Measurements from ENCODE around the gene BCORL1.

BCORL1 gene

GRCh38 chrX:130090364-130090763 is 107.9 kb downstream of the BCORL1 start:
- peaks cover 0 to 1% (median 0%) of the 10 kb centered on the region in 3 experiments for H3K27me3 ChIP-seq (ENCODE audit: control insufficient read depth in 3 of 3, insufficient read depth in 3 of 3, low read depth in 1 of 3, low read length in 3 of 3)
- no peak overlapping the region for H2BK120ac ChIP-seq (ENCODE audit: low read depth, low read length)

GRCh38 chrX:130091980-130092522 is 109.6 kb downstream of the BCORL1 start:
- no peak for DNase-seq (ENCODE audit: low spot score)
- H3K9ac ChIP-seq (ENCODE audit: low read depth, low read length, poor library complexity) = no peak overlapping the region
- no CpG with 5 or more reads among the region's 10 CpGs for WGBS, 2 donors (ENCODE audit: extremely low coverage in 2 of 2, insufficient read length in 2 of 2, insufficient replicate concordance in 1 of 2)

More at GRCh38 chrX:130090364-130090763, 107.9 kb downstream of the BCORL1 start:
- H3K4me1 ChIP-seq (ENCODE audit: control insufficient read depth in 2 of 2, insufficient read depth in 1 of 2, low read depth in 1 of 2, low read length in 2 of 2) = no peaks in the 10 kb centered on the region
- no peaks in the 10 kb centered on the region for H3K79me1 ChIP-seq (ENCODE audit: low read depth, low read length)
- H3K18ac ChIP-seq (ENCODE audit: low read length) = no peak overlapping the region
- H2BK15ac ChIP-seq (ENCODE audit: low read length) = no peak overlapping the region
- H3K27ac ChIP-seq (replicated peaks; ENCODE audit: low read length) = no peak overlapping the region
- no peak overlapping the region for H2BK12ac ChIP-seq (ENCODE audit: low read length)
- no peaks in the 10 kb centered on the region for H3K36me3 ChIP-seq (replicated peaks in 1 of 2; ENCODE audit: control insufficient read depth in 2 of 2, insufficient read depth in 2 of 2, low read length in 2 of 2)
- no peak overlapping the region for H2AFZ ChIP-seq (ENCODE audit: low read length)
- no peak overlapping the region for H2BK5ac ChIP-seq (ENCODE audit: low read length)
- H3K4me3 ChIP-seq (ENCODE audit: low read length in 2 of 2) = no peak overlapping the region
- no peak overlapping the region for H3K23ac ChIP-seq (ENCODE audit: low read depth, low read length, poor library complexity)
- H4K8ac ChIP-seq (ENCODE audit: low read depth, low read length) = no peak overlapping the region
- no CpG with 5 or more reads among the region's 3 CpGs for WGBS, 2 donors (ENCODE audit: extremely low coverage in 2 of 2, insufficient read length in 2 of 2, insufficient replicate concordance in 1 of 2)
- H3K9ac ChIP-seq (ENCODE audit: low read depth, low read length, poor library complexity) = no peak overlapping the region
- no peak overlapping the region for H2AK5ac ChIP-seq (ENCODE audit: low read depth, low read length)
- H3K4me2 ChIP-seq (ENCODE audit: insufficient read depth, low read length, poor library complexity, severe bottlenecking) = no peak overlapping the region
- no peak overlapping the region for H4K91ac ChIP-seq (ENCODE audit: low read depth, low read length, poor library complexity)
- no peaks in the 10 kb centered on the region for H3K9me3 ChIP-seq (replicated peaks in 1 of 2; ENCODE audit: control insufficient read depth in 2 of 2, insufficient read depth in 1 of 2, low read depth in 1 of 2, low read length in 2 of 2)
- no peak overlapping the region for H3K4ac ChIP-seq (ENCODE audit: low read length)
- DNase-seq (ENCODE audit: low spot score) = no peak
- H3K14ac ChIP-seq (ENCODE audit: low read length) = no peak overlapping the region

GRCh38 chrX:130093271-130093670 is 110.8 kb downstream of the BCORL1 start:
- Histone ChIP-seq H3K27me3 (ENCODE audit: control insufficient read depth in 3 of 3, insufficient read depth in 3 of 3, low read depth in 1 of 3, low read length in 3 of 3) (no peaks in the 10 kb centered on the region), H3K9me3 (replicated peaks in 1 of 2; ENCODE audit: control insufficient read depth in 2 of 2, insufficient read depth in 1 of 2, low read depth in 1 of 2, low read length in 2 of 2) (no peaks in the 10 kb centered on the region), H3K4ac (ENCODE audit: low read length) (no peak overlapping the region), H2AK5ac (ENCODE audit: low read depth, low read length) (no peak overlapping the region), H3K4me1 (ENCODE audit: control insufficient read depth in 2 of 2, insufficient read depth in 1 of 2, low read depth in 1 of 2, low read length in 2 of 2) (no peaks in the 10 kb centered on the region), H2BK15ac (ENCODE audit: low read length) (no peak overlapping the region), H3K79me1 (ENCODE audit: low read depth, low read length) (no peaks in the 10 kb centered on the region), H3K4me2 (ENCODE audit: insufficient read depth, low read length, poor library complexity, severe bottlenecking) (no peak overlapping the region), H3K23ac (ENCODE audit: low read depth, low read length, poor library complexity) (no peak overlapping the region), H3K14ac (ENCODE audit: low read length) (no peak overlapping the region), H3K4me3 (ENCODE audit: low read length in 2 of 2) (no peak overlapping the region), H4K8ac (ENCODE audit: low read depth, low read length) (no peak overlapping the region), H3K36me3 (replicated peaks in 1 of 2; ENCODE audit: control insufficient read depth in 2 of 2, insufficient read depth in 2 of 2, low read length in 2 of 2) (no peaks in the 10 kb centered on the region), H4K91ac (ENCODE audit: low read depth, low read length, poor library complexity) (no peak overlapping the region), H2BK5ac (ENCODE audit: low read length) (no peak overlapping the region), H3K18ac (ENCODE audit: low read length) (no peak overlapping the region), H2BK120ac (ENCODE audit: low read depth, low read length) (no peak overlapping the region), H3K27ac (replicated peaks; ENCODE audit: low read length) (no peak overlapping the region), H2AFZ (ENCODE audit: low read length) (no peak overlapping the region), H2BK12ac (ENCODE audit: low read length) (no peak overlapping the region), H3K9ac (ENCODE audit: low read depth, low read length, poor library complexity) (no peak overlapping the region)
- no peak for DNase-seq (ENCODE audit: low spot score)
- no CpG with 5 or more reads among the region's 2 CpGs for WGBS, 2 donors (ENCODE audit: extremely low coverage in 2 of 2, insufficient read length in 2 of 2, insufficient replicate concordance in 1 of 2)

More at GRCh38 chrX:130091980-130092522, 109.6 kb downstream of the BCORL1 start:
- Histone ChIP-seq H3K23ac (ENCODE audit: low read depth, low read length, poor library complexity) (no peak overlapping the region), H2BK12ac (ENCODE audit: low read length) (no peak overlapping the region), H3K9me3 (replicated peaks in 1 of 2; ENCODE audit: control insufficient read depth in 2 of 2, insufficient read depth in 1 of 2, low read depth in 1 of 2, low read length in 2 of 2) (no peaks in the 10 kb centered on the region), H3K36me3 (replicated peaks in 1 of 2; ENCODE audit: control insufficient read depth in 2 of 2, insufficient read depth in 2 of 2, low read length in 2 of 2) (no peaks in the 10 kb centered on the region), H4K91ac (ENCODE audit: low read depth, low read length, poor library complexity) (no peak overlapping the region), H2BK120ac (ENCODE audit: low read depth, low read length) (no peak overlapping the region), H3K18ac (ENCODE audit: low read length) (no peak overlapping the region), H3K14ac (ENCODE audit: low read length) (no peak overlapping the region), H2BK5ac (ENCODE audit: low read length) (no peak overlapping the region), H2AK5ac (ENCODE audit: low read depth, low read length) (no peak overlapping the region), H3K79me1 (ENCODE audit: low read depth, low read length) (no peaks in the 10 kb centered on the region), H3K4ac (ENCODE audit: low read length) (no peak overlapping the region), H3K27ac (replicated peaks; ENCODE audit: low read length) (no peak overlapping the region), H2AFZ (ENCODE audit: low read length) (peak overlapping the region; percentile 29), H3K4me1 (ENCODE audit: control insufficient read depth in 2 of 2, insufficient read depth in 1 of 2, low read depth in 1 of 2, low read length in 2 of 2) (no peaks in the 10 kb centered on the region), H2BK15ac (ENCODE audit: low read length) (no peak overlapping the region), H3K4me2 (ENCODE audit: insufficient read depth, low read length, poor library complexity, severe bottlenecking) (no peak overlapping the region), H3K4me3 (ENCODE audit: low read length in 2 of 2) (no peak overlapping the region), H3K27me3 (ENCODE audit: control insufficient read depth in 3 of 3, insufficient read depth in 3 of 3, low read depth in 1 of 3, low read length in 3 of 3) (no peaks in the 10 kb centered on the region), H4K8ac (ENCODE audit: low read depth, low read length) (no peak overlapping the region)

- H3K4ac ChIP-seq (ENCODE audit: low read length) = no peak overlapping the region
- no peaks in the 10 kb centered on the region for H3K36me3 ChIP-seq (replicated peaks in 1 of 2; ENCODE audit: control insufficient read depth in 2 of 2, insufficient read depth in 2 of 2, low read length in 2 of 2)
- no peak overlapping the region for H2AK5ac ChIP-seq (ENCODE audit: low read depth, low read length)
- no peak overlapping the region for H4K8ac ChIP-seq (ENCODE audit: low read depth, low read length)
- H3K14ac ChIP-seq (ENCODE audit: low read length) = peak overlapping the region; percentile 38
- H3K9me3 ChIP-seq (replicated peaks in 1 of 2; ENCODE audit: control insufficient read depth in 2 of 2, insufficient read depth in 1 of 2, low read depth in 1 of 2, low read length in 2 of 2) = no peaks in the 10 kb centered on the region
- no peak for DNase-seq (ENCODE audit: low spot score)
- no peak overlapping the region for H3K4me2 ChIP-seq (ENCODE audit: insufficient read depth, low read length, poor library complexity, severe bottlenecking)
- H3K4me3 ChIP-seq (ENCODE audit: low read length in 2 of 2) = no peak overlapping the region
- no peak overlapping the region for H2BK12ac ChIP-seq (ENCODE audit: low read length)
- H3K23ac ChIP-seq (ENCODE audit: low read depth, low read length, poor library complexity) = no peak overlapping the region
- H2BK120ac ChIP-seq (ENCODE audit: low read depth, low read length) = no peak overlapping the region
- H2BK15ac ChIP-seq (ENCODE audit: low read length) = no peak overlapping the region
- H3K27me3 ChIP-seq (ENCODE audit: control insufficient read depth in 3 of 3, insufficient read depth in 3 of 3, low read depth in 1 of 3, low read length in 3 of 3) = no peaks in the 10 kb centered on the region
- H3K79me1 ChIP-seq (ENCODE audit: low read depth, low read length) = peaks cover 1% of the 10 kb centered on the region
- H3K4me1 ChIP-seq (ENCODE audit: control insufficient read depth in 2 of 2, insufficient read depth in 1 of 2, low read depth in 1 of 2, low read length in 2 of 2) = no peaks in the 10 kb centered on the region
- no peak overlapping the region for H2AFZ ChIP-seq (ENCODE audit: low read length)
- H3K18ac ChIP-seq (ENCODE audit: low read length) = no peak overlapping the region
- no peak overlapping the region for H3K9ac ChIP-seq (ENCODE audit: low read depth, low read length, poor library complexity)
- H3K27ac ChIP-seq (replicated peaks; ENCODE audit: low read length) = no peak overlapping the region
- WGBS, 2 donors (ENCODE audit: extremely low coverage in 2 of 2, insufficient read length in 2 of 2, insufficient replicate concordance in 1 of 2) = no CpG with 5 or more reads among the region's 8 CpGs
- no peak overlapping the region for H2BK5ac ChIP-seq (ENCODE audit: low read length)
- H4K91ac ChIP-seq (ENCODE audit: low read depth, low read length, poor library complexity) = no peak overlapping the region
Measured at GRCh38 chrX:130094696-130095095, 112.3 kb downstream of the BCORL1 start.

Measured in neuronal stem cell (in vitro differentiated cells).